ENCODE measurements around the gene RUFY1. TPM values are rescaled to one million over a fixed set of nuclear protein-coding genes. Genes with fewer than 3 reads are reported as not detected.
"Not testable (repeated sequence)": the region's sequence is repeated elsewhere in the genome, so short reads cannot be mapped to it uniquely, and the experiment has no call there.

Gene RUFY1
- total RNA-seq, 1 experiment from 2014 or later, result 38.0 TPM

DNA sequence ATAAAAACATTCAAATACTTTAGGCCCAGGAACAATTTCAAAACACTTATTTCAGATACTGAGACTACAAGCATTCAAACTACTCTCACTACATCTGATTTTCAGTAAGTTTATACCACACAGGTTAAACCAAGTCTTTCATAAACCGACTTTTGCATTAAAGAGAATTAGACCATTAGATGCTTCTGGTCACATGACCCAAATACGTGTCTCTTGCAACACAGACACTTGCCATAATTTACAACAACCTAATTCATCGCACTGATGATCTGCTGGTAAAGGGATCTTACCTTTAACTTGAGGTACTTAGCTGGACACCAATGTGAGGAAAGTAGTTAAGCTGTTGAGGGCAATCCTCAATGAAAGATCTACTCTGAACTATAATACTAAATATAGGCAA, 69.9 kb downstream of the RUFY1 start:
- DNase-seq (ENCODE audit: extremely low read depth, low read depth), result no peak

DNA sequence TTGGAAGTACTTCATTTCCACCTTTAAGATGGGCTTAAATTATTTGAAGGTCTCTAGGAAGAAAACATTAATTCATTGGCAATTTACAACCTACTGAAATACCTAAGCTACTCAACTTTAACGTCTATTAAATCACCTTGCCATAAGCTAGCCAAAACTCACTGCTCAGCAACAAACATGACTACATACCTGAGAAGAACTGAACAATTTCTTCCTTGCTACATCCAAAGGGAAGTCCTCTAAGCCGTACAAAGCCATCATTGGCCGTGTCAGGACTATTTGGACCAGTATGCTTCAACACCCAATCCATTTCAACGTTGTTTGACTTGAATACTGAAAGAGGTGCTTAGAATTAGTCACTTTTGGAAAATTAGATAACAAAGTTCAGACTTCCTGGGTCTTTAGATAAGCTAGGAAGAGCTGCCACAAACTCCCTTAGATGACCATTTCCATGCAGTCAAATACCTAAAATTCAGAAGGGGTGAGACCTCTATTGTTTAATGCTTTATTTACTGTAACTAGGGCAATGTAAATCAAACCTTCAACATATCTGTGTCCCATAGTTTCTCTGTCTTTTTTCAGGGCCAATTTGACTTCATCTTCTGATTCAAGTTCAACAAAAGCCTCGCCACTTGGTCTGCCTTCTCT, 70.5 kb downstream of the RUFY1 start:
- DNase-seq (ENCODE audit: extremely low read depth, low read depth), result no peak

DNA sequence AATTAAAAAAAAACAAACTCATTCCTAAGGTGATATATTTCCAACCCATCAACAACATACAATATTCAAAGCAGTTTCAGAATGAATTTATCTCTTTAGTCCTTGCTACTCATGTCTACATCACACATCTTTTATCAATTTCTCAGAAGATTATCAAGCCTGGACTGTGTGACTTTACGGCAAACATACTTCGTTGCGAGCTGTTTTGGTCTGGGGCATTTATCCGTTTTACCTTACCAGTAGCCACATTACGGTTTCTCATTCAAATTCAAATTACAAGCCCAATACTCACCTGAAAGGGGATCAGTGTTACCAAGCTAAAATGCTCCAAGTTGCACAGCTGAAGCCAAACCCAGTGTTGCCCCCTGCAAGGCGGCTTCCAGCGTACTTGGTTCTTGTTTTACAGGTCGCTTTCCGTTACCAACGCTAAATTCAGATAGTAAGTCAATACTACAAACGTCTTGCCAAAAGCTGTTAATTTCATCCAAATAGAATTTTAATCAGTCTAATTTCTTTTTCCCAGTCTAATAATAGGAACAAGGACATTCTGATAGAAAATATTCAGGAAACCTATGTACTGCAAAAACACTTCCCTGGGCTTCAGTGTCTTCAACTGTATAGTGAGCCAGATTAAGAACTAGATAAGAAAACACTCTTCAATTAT, 71.3 kb downstream of the RUFY1 start:
- DNase-seq (ENCODE audit: extremely low read depth, low read depth), result no peak

DNA sequence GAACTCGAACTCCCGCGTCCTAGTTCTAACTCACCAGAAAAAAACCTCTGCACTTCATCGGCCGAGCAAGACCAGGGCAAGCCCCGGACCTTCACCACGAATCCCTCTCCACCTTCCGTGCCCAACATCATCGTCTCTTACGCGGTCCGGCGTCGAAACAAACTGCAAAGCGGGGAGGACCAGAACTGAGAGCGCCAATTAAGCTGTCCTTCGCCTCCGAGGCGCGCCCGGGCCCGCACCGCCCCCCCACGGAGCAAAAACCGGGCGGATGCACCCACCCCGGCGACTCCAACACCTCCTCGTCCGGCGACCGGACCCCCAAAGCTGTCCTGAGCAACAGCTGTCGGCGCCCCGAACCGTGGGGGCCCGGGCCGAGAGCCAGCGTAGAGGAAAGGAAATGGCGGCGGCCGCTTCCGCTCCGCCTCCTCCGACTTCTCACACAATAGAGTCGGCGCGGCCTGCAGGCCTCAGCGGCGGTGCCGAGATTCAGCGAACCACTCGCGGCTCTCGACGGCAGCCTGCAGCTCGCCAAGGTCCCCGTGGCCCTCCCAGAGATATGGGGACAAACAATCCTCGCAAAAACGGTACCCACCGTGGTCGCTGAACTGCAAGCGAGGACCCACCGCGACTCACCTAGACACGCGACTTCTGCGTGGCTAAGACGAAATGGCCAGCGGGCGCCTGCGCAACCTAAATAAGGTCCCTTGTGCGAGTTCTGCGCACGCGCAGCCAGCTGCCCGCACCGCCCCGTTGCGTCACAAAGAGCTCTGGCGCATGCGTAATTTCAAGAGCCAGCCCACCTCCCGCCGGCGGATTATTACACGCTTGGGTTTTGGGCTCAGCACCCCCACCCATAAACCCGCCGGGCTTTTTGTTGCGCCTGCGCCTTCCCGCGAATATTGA, 72.9 kb downstream of the RUFY1 start, which contains the start of gene HNRNPH1:
TSS of gene HNRNPH1 (minus strand) at position 669 of the 903 bp plus-strand sequence. CDS start at position 131, 538 bp downstream.
- peak; percentile 99 for DNase-seq (ENCODE audit: extremely low read depth, low read depth)

DNA sequence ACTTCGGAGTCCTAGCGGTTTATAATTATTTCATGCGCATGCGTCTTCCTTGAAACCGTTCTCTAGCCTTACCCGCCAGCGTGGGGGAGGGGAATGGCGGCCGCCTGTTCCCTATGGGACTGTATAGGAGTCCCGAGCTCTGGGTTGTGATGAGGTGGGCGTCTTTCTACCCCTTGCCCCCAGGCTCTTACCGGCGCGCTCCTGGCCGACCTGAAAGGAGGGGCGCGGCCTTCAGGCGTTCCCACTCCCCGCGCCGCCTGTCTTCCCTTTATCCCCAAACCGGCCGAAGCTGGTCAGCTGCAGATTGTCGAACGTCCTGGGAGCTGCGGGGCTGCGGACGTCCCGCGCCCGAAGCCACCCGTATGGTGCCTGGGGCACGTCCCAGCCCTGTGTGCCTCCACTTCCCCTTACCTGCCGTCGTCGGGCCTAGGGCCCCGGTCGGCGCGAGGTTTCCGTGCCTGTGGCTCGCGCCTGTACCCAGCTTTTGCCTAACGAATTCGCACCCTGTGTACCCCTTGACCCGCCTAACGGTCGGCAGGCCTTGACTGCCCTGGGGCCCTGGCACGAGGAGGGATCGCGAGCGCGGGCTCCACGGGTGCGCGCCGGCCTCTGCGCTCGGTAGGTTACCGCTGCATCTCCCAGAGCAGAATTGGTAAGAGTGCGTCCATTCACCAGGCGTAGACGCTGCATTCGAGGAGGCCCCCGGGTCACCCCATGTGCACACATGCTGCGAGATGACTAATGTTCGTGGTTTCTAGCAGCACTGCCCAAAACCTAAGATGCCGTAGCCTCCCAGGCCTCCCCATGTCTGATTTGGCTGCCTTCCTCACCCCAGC, 73.8 kb downstream of the RUFY1 start:
- no peak for DNase-seq (ENCODE audit: extremely low read depth, low read depth)

- DNase-seq (ENCODE audit: extremely low read depth, low read depth), result no peak
Observed at GRCh38 chr5:179624841-179625271, 74.5 kb downstream of the RUFY1 start.

DNA sequence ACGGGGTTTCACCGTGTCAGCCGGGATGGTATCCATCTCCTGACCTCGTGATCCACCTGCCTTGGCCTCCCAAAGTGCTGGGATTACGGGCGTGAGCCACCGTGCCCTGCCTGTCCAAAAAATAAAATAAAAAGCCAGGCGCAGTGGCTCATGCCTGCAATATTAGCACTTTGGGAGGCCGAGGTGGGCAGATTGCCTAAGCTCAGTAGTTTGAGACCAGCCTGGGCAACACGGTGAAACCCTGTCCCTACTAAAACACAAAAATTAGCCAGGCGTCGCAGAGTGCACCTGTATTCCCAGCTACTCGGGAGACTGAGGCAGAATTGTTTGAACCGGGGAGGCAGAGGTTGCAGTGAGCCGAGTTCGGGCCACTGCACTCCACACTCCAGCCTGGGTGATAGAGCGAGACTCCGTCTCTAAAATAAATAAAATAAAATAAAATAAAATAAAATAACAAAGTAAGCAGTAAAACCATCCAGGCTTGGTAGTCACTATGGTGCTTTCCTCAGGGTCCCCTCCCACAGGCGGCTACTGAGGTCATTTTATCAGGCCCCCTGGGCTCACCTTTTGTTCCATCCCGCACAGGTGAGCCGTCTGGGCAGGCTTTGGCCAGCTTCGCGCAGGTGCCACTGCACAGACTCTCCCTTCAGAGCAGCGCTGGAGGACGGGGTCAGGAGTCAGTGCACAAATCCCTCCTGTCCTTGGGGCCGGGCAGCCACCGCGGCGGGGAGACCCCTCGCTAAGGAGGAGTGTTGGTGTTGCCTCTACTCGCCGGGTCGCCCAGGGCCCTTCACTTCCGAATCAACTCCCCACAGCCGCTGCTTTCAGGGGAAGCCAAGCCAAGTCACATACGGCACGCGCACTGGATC, 83.4 kb downstream of the RUFY1 start:
- DNase-seq (ENCODE audit: extremely low read depth, low read depth), result not testable (repeated sequence)

- DNase-seq (ENCODE audit: extremely low read depth, low read depth), result not testable (repeated sequence)
Observed at GRCh38 chr5:179634370-179635172, 84.2 kb downstream of the RUFY1 start.

GRCh38 chr5:179639296-179639695, 88.9 kb downstream of the RUFY1 start:
- DNase-seq (ENCODE audit: extremely low read depth, low read depth), result not testable (repeated sequence)

- not testable (repeated sequence) for DNase-seq (ENCODE audit: extremely low read depth, low read depth)
Observed at GRCh38 chr5:179641745-179642144, 91.4 kb downstream of the RUFY1 start.

DNA sequence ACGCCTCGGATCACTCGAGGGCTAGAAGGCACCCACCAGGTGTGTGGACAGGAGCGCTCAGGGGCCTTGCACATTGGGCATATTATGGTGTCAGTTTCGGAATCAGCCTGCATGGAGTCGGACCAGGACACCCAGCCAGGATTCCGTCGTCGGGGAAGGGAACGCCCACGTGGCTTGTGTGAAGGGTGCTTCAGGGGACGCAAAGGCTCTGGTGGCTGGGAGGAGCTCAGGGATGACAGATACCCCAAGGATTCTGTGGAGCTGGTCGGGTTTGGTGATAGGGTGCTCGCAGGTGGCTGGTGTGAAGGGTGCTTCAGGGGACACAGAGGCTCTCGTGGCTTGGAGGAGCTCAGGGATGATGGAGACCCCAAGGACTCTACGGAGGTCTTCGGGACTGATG, 92.3 kb downstream of the RUFY1 start:
- not testable (repeated sequence) for DNase-seq (ENCODE audit: extremely low read depth, low read depth)

DNA sequence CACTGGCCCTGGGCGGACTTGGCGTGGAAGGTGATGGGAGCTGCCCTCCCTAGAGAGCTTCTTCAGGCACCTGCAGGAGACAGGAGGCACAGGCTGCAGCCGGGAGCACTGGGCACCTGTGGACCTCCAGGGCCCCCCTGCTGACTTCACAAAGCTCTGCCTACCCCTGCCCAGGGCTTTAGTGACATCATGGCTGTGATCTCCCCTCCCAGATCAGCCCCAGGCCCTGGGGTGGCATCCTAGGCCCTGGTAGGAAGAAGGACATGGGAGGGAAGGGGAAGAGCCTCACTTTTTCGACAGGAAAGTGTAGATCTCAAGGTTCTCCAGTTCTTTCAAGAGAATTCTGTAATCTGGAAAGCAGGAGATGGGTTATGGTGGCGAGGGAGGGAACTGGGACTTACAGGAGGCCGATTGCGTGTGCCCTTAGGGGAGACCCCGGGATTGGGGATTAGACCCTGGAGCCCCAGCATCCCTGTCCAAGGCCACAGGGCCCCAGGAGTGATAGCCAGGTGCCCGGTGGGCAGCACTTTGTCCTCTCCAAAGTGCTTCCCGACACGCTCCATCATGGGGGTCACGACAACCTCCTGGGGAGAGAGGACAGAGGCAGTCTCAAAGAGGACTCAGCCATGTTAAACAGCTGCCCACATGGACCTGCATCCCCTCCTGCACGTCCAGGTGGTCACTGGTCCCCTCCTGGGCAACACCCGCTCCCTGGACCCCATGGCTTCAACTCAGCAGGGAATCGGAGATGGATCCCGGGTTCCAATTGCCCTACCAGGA, 93.0 kb downstream of the RUFY1 start:
- not testable (repeated sequence) for DNase-seq (ENCODE audit: extremely low read depth, low read depth)

GRCh38 chr5:179644766-179645165, 94.4 kb downstream of the RUFY1 start:
- DNase-seq (ENCODE audit: extremely low read depth, low read depth), result not testable (repeated sequence)

DNA sequence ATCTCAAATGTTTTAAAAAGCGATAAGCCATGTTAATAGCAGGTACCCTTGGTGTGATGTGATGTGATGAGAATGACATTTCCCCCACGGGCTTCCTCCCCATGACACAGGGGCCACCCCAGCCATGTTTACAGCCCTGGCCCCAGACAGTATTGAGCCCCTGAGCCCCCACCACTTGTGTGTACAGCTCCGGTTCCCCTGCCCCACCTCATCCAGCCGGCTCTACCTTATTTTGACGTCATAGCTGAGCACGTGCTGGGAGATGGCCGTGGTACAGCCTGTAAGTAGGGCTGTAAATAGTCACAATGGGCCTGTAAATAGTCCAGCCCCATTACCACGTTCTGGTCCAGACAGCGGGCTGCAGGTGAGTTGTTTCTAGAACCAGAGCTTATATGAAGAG, 98.1 kb downstream of the RUFY1 start:
- DNase-seq (ENCODE audit: extremely low read depth, low read depth), result no peak

- not testable (repeated sequence) for DNase-seq (ENCODE audit: extremely low read depth, low read depth)
Observed at GRCh38 chr5:179649166-179649703, 98.9 kb downstream of the RUFY1 start.

- not testable (repeated sequence) for DNase-seq (ENCODE audit: extremely low read depth, low read depth)
Observed at GRCh38 chr5:179650245-179650644, 99.9 kb downstream of the RUFY1 start.

DNA sequence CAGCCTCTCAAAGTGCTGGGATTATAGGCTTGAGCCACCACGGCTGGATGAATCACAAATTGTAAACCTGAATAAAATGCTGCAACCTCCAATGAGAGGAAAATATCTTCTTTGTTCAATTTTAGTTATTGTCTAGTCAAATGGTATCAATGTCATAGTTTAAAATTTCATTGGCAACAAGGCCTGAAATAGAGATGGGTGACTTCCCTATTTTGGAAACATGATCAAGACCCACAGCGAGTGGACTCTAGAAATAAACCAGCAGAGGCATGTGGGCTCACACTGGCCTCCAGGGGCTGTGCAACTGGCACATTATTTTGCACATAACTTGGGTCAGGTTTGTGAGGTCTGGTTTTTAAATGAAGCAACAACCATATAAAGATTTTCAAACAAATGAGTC, 102.8 kb downstream of the RUFY1 start:
- DNase-seq (ENCODE audit: extremely low read depth, low read depth), result not testable (repeated sequence)
